Tibial nerve (tissue), 4 donors: ENCODE data around the gene MMUT.

Experiments used
- EP300 ChIP-seq, 2 donors: sonication (generic); formaldehyde crosslinking; IDR thresholded peaks; one replicate each; pipeline ENCODE4 v1.6.1; 2017; ENCODE audit warnings: antibody characterized with exemption in 2 of 2, mild to moderate bottlenecking in 1 of 2
- POLR2A ChIP-seq, 2 donors: fragments of 450-650 bp; IDR thresholded peaks; one replicate each; pipeline ENCODE4 v1.6.1; 2017; ENCODE audit warnings: antibody characterized with exemption in 2 of 2, mild to moderate bottlenecking in 2 of 2, moderate library complexity in 2 of 2
- TF ChIP-seq, protein P1 (sequence below), 5 experiments: fragments of 200-600 bp in 3 of 5; fragments of 450-650 bp in 2 of 5; sonication (generic) in 3 of 5; IDR thresholded peaks; one replicate each; pipeline ENCODE4 v1.5.1; 2016 to 2019; ENCODE audit warnings: antibody characterized with exemption in 5 of 5, mild to moderate bottlenecking in 3 of 5, moderate library complexity in 2 of 5

GRCh38 chr6:49462071-49462470 lies 982 bp downstream of the MMUT start:
- TF ChIP-seq POLR2A (IDR thresholded peaks at IDR 0.05), result no peak
- no peak for TF ChIP-seq EP300 (IDR thresholded peaks at IDR 0.05)
- TF ChIP-seq, protein P1, sequence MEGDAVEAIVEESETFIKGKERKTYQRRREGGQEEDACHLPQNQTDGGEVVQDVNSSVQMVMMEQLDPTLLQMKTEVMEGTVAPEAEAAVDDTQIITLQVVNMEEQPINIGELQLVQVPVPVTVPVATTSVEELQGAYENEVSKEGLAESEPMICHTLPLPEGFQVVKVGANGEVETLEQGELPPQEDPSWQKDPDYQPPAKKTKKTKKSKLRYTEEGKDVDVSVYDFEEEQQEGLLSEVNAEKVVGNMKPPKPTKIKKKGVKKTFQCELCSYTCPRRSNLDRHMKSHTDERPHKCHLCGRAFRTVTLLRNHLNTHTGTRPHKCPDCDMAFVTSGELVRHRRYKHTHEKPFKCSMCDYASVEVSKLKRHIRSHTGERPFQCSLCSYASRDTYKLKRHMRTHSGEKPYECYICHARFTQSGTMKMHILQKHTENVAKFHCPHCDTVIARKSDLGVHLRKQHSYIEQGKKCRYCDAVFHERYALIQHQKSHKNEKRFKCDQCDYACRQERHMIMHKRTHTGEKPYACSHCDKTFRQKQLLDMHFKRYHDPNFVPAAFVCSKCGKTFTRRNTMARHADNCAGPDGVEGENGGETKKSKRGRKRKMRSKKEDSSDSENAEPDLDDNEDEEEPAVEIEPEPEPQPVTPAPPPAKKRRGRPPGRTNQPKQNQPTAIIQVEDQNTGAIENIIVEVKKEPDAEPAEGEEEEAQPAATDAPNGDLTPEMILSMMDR (IDR thresholded peaks at IDR 0.05), result no peak
